ENCODE measurements around the gene VSTM2L. TPM values are rescaled to one million over a fixed set of nuclear protein-coding genes. Genes with fewer than 3 reads are reported as not detected.

The VSTM2L gene
- total and polyA plus RNA-seq, 2 of the 4 experiments (the other 2 are of a cell fraction): 0.18 to 0.19 TPM

DNA sequence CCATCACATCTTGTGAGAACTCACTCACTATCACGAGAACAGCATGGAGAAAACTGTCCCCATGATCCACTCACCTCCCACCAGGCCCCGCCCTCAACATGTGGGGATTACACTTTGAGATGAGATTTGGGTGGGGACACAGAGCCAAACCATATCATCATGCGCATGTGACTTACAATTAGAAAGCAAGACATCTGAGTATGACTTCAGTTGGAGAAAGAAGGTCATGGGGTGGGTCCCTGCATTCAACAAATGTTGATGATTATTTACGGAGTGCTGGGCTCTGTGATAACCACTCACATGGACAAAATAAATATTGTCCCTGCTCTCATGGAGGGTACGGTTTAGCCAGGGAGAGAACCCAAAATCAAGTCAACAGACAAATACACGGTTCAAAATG is 37.9 kb downstream of the VSTM2L start (continued):
- TF ChIP-seq RAD21 (IDR thresholded peaks at IDR 0.05; ENCODE audit: low read length): no peak
- TF ChIP-seq MXI1 (IDR thresholded peaks at IDR 0.05; ENCODE audit: borderline replicate concordance, low read depth, low read length): no peak
- TF ChIP-seq FOS (IDR thresholded peaks at IDR 0.05; ENCODE audit: low read depth, low read length): no peak

DNA sequence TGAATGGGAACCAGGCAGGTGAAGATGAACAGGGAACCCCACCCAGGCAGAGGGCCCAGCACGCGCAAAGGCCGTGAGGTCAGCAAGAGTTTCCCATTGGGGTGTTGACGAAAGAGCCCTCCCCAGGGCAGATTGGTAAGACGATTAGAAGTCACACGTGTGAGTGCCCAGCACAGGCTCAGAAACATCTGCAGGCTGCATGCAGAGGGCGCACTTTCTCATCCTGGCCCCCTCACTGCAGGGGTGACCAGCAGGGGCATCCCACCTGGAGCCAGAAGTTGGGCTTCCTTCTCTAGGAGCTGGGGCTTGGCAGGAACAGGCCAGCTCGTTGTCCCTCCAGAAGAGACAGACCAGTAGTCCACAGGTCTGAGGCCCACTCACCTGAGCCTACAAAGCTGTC is 38.4 kb downstream of the VSTM2L start:
- 63% methylated on average over 4 of the region's 8 CpGs; no CpG with 5 or more reads in 1 of the 2 experiments for WGBS, 2 experiments (ENCODE audit: extremely low coverage in 2 of 2, insufficient read length in 1 of 2)
- H3K14ac ChIP-seq (replicated peaks; ENCODE audit: low read depth, low read length): no peak overlapping the region
- H3K27me3 ChIP-seq (ENCODE audit: control insufficient read depth, insufficient read depth, low read length): peaks cover 15% of the 10 kb centered on the region; the same call in 1 of the 2 replicates
- H3K4me1 ChIP-seq (ENCODE audit: control insufficient read depth, insufficient read depth, low read length): no peaks in the 10 kb centered on the region
- no peak overlapping the region for H3K56ac ChIP-seq (ENCODE audit: extremely low read depth, insufficient read depth, low read length)
- intact Hi-C loops (cut with micrococcal nuclease) (no loop called here), dilution Hi-C loops (cut with HindIII; ENCODE audit: low sequenced_read_pairs, unreplicated experiment) (no loop called here), in situ Hi-C loops (cut with MboI; ENCODE audit: low sequenced_read_pairs) (no loop called here)
- CTCF ChIA-PET: no interaction called here
- H3K4ac ChIP-seq (ENCODE audit: low read depth, low read length): no peak overlapping the region
- no peaks in the 10 kb centered on the region for H4K20me1 ChIP-seq (ENCODE audit: insufficient read depth, low read length)
- H3K9ac ChIP-seq (ENCODE audit: low read depth, low read length): no peak overlapping the region
- H2BK120ac ChIP-seq (ENCODE audit: low read depth, low read length): no peak overlapping the region
- no TSS peak for BruUV-seq (replicated peaks)
- no peak overlapping the region for H3K4me3 ChIP-seq (ENCODE audit: insufficient read depth, low read depth, low read length)
- no peak overlapping the region for H4K91ac ChIP-seq (ENCODE audit: insufficient read depth, low read depth, low read length)
- H3K23ac ChIP-seq (ENCODE audit: low read depth, low read length): no peak overlapping the region
- H3K27ac ChIP-seq (ENCODE audit: insufficient read depth, low read length): no peak overlapping the region
- H3K18ac ChIP-seq (ENCODE audit: low read depth, low read length): no peak overlapping the region
- H2AK5ac ChIP-seq (ENCODE audit: low read depth, low read length): no peak overlapping the region
- no peaks in the 10 kb centered on the region for H3K9me3 ChIP-seq (ENCODE audit: control insufficient read depth, insufficient read depth, low read length)
- H3K79me1 ChIP-seq (ENCODE audit: low read depth in 1 of 2, low read length in 2 of 2): no peaks in the 10 kb centered on the region
- H3K36me3 ChIP-seq (ENCODE audit: control insufficient read depth, insufficient read depth, low read length): no peaks in the 10 kb centered on the region
- no peak overlapping the region for H2BK20ac ChIP-seq (ENCODE audit: low read depth, low read length)
- H3K9me1 ChIP-seq (ENCODE audit: insufficient read depth, low read length): no peaks in the 10 kb centered on the region
- no peak overlapping the region for H3K4me2 ChIP-seq (ENCODE audit: low read depth, low read length)
- no peak overlapping the region for H2BK15ac ChIP-seq (ENCODE audit: low read depth, low read length)
- H4K8ac ChIP-seq (ENCODE audit: low read depth in 2 of 2, low read length in 2 of 2): no peak overlapping the region
- H2AK9ac ChIP-seq (replicated peaks; ENCODE audit: low read depth, low read length, poor library complexity): no peak overlapping the region
- DNase-seq (no peak), ATAC-seq (ENCODE audit: low read depth) (no peak)
- no peak overlapping the region for H4K5ac ChIP-seq (ENCODE audit: low read depth, low read length)
- H2AFZ ChIP-seq (replicated peaks; ENCODE audit: low read length, poor library complexity): no peak overlapping the region
- no peak overlapping the region for H2BK5ac ChIP-seq (ENCODE audit: low read depth, low read length, poor library complexity, severe bottlenecking)
- POLR2A ChIA-PET (ENCODE audit: unreplicated experiment): no interaction called here
- TF ChIP-seq, protein P1, sequence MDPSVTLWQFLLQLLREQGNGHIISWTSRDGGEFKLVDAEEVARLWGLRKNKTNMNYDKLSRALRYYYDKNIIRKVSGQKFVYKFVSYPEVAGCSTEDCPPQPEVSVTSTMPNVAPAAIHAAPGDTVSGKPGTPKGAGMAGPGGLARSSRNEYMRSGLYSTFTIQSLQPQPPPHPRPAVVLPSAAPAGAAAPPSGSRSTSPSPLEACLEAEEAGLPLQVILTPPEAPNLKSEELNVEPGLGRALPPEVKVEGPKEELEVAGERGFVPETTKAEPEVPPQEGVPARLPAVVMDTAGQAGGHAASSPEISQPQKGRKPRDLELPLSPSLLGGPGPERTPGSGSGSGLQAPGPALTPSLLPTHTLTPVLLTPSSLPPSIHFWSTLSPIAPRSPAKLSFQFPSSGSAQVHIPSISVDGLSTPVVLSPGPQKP (IDR thresholded peaks at IDR 0.05; ENCODE audit: borderline replicate concordance, low read depth, low read length): no peak
- TF ChIP-seq, protein P2, sequence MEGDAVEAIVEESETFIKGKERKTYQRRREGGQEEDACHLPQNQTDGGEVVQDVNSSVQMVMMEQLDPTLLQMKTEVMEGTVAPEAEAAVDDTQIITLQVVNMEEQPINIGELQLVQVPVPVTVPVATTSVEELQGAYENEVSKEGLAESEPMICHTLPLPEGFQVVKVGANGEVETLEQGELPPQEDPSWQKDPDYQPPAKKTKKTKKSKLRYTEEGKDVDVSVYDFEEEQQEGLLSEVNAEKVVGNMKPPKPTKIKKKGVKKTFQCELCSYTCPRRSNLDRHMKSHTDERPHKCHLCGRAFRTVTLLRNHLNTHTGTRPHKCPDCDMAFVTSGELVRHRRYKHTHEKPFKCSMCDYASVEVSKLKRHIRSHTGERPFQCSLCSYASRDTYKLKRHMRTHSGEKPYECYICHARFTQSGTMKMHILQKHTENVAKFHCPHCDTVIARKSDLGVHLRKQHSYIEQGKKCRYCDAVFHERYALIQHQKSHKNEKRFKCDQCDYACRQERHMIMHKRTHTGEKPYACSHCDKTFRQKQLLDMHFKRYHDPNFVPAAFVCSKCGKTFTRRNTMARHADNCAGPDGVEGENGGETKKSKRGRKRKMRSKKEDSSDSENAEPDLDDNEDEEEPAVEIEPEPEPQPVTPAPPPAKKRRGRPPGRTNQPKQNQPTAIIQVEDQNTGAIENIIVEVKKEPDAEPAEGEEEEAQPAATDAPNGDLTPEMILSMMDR (conservative IDR thresholded peaks at IDR 0.05; ENCODE audit: low read depth, low read length): peak; percentile 17; the same call in 1 of the 2 replicates
